HS-5 (cell line): ENCODE results near the gene RNASE8.
"Not testable (repeated sequence)": the region's sequence is repeated elsewhere in the genome, so short reads cannot be mapped to it uniquely, and the experiment has no call there.

Experiments used
- DNase-seq: peaks from one replicate; pipeline ENCODE4 v3.0.0-alpha.2; 2012; ENCODE audit warnings: low read depth

The RNASE8 gene

GRCh38 chr14:21057803-21058675, at the start of gene RNASE8:
Gene RNASE8 (plus strand): TSS chr14:21057822. CDS start chr14:21057893, 71 bp downstream.
- DNase-seq, result no peak

- not testable (repeated sequence) for DNase-seq
Observed at GRCh38 chr14:21009721-21010120, 47.9 kb upstream of the RNASE8 start.

GRCh38 chr14:21011136-21011535, 46.5 kb upstream of the RNASE8 start:
- DNase-seq, result no peak

- peak; percentile 47 for DNase-seq
Observed at GRCh38 chr14:21014761-21015190, 42.8 kb upstream of the RNASE8 start.

- DNase-seq, result no peak
Observed at GRCh38 chr14:21015312-21015711, 42.3 kb upstream of the RNASE8 start.

- DNase-seq, result no peak
Observed at GRCh38 chr14:21016413-21017190, 41.0 kb upstream of the RNASE8 start.

- DNase-seq, result no peak
Observed at GRCh38 chr14:21017528-21018245, 39.9 kb upstream of the RNASE8 start.

- no peak for DNase-seq
Observed at GRCh38 chr14:21018286-21018685, 39.3 kb upstream of the RNASE8 start.

- no peak for DNase-seq
Observed at GRCh38 chr14:21018781-21019180, 38.8 kb upstream of the RNASE8 start.

- no peak for DNase-seq
Observed at GRCh38 chr14:21019366-21019765, 38.3 kb upstream of the RNASE8 start.

- DNase-seq, result no peak
Observed at GRCh38 chr14:21020977-21021545, 36.6 kb upstream of the RNASE8 start.

GRCh38 chr14:21022686-21023085, 34.9 kb upstream of the RNASE8 start:
- DNase-seq, result no peak

GRCh38 chr14:21023174-21023573, 34.4 kb upstream of the RNASE8 start:
- no peak for DNase-seq

- DNase-seq, result no peak
Observed at GRCh38 chr14:21023817-21024584, 33.6 kb upstream of the RNASE8 start.

GRCh38 chr14:21024585-21025370, 32.8 kb upstream of the RNASE8 start, which contains the start of gene NDRG2:
Gene NDRG2 (minus strand): TSS chr14:21025061. CDS start chr14:21023315, 1,746 bp downstream.
- no peak for DNase-seq

- DNase-seq, result no peak
Observed at GRCh38 chr14:21025371-21026273, 32.0 kb upstream of the RNASE8 start.

GRCh38 chr14:21026274-21026987, 31.2 kb upstream of the RNASE8 start:
- no peak for DNase-seq

- DNase-seq, result no peak
Observed at GRCh38 chr14:21026988-21027315, 30.7 kb upstream of the RNASE8 start.

- no peak for DNase-seq
Observed at GRCh38 chr14:21029917-21030316, 27.7 kb upstream of the RNASE8 start, which contains the start of gene TPPP2. Gene TPPP2 (plus strand): TSS chr14:21030217. CDS start chr14:21030582, 365 bp downstream.
